ENCODE measurements around the gene CFAP65.
A peak's percentile ranks its signal among the peaks of the same experiment; 100 is the strongest.

The CFAP65 gene

DNA sequence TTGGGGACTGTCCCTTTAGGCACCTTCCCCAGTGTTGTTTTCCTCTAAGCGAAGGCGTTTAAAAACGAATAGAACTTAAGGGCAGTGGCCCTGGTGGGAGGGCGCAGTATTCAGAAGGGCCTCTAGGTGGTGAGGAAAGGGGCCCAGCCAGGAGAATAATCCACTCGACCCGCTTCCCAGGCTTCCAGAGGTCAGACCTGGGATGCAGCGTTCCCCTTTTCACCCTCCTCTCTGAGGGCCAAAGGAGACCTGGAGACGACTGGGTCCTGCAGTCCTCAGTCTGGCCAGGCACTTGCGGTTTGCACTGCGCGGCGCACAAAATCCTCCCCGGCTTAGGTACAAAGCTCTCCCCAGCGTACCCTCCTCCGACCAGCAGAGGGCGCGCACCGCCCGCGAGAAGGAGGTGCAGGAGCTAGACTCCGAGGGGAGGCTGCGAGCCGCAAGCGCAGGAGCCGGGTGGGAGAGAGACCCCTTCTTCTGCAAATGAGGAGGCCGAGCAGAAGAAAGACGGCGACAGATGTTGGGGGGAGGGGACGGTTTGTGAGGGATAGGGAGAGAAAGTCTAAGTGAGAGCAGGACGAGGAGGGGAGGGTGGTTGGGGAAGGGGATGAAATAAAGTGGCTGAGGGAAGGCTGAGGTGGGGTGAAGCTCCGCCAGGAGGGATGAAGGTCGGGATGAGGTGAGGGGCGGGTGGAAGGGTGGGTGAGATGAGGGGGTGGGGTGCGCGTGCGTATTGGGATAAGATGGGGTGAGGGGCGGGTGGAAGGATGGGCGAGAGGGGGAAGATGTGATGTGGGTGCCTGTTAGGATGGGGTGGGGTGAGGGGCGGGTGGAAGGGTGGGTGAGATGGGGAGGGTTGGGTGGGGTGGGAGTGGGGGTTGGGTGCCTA, 61.2 kb downstream of the CFAP65 start:
- peak overlapping the region in 1 of 2 donors; percentile 45 for H3K4me3 ChIP-seq (ENCODE audit: low read depth in 1 of 2, low read length in 2 of 2)
- peaks cover 18% of the 10 kb centered on the region for H3K4me1 ChIP-seq (ENCODE audit: insufficient read depth, low read length)
- peaks cover 35 to 68% of the 10 kb centered on the region in 2 donors for H3K27me3 ChIP-seq (ENCODE audit: control insufficient read depth in 1 of 2, insufficient read depth in 2 of 2, low read length in 2 of 2)
- no peaks in the 10 kb centered on the region for H3K36me3 ChIP-seq (ENCODE audit: insufficient read depth, low read length)
- H3K27ac ChIP-seq (ENCODE audit: low read depth, low read length), result no peak overlapping the region
- peaks cover 4% of the 10 kb centered on the region for H3K9me3 ChIP-seq (ENCODE audit: low read length)
- no peak overlapping the region for H3K9ac ChIP-seq (ENCODE audit: low read length)

- peaks cover 11 to 33% of the 10 kb centered on the region in 2 donors for H3K27me3 ChIP-seq (ENCODE audit: control insufficient read depth in 1 of 2, insufficient read depth in 2 of 2, low read length in 2 of 2)
- H3K9ac ChIP-seq (ENCODE audit: low read length), result no peak overlapping the region
- H3K36me3 ChIP-seq (ENCODE audit: insufficient read depth, low read length), result no peaks in the 10 kb centered on the region
- no peaks in the 10 kb centered on the region for H3K9me3 ChIP-seq (ENCODE audit: low read length)
- H3K27ac ChIP-seq (ENCODE audit: low read depth, low read length), result no peak overlapping the region
- no peak overlapping the region for H3K4me3 ChIP-seq (ENCODE audit: low read depth in 1 of 2, low read length in 2 of 2)
- no peaks in the 10 kb centered on the region for H3K4me1 ChIP-seq (ENCODE audit: insufficient read depth, low read length)
These were observed 66.1 kb downstream of the CFAP65 start for GRCh38 chr2:218975060-218975777.

DNA sequence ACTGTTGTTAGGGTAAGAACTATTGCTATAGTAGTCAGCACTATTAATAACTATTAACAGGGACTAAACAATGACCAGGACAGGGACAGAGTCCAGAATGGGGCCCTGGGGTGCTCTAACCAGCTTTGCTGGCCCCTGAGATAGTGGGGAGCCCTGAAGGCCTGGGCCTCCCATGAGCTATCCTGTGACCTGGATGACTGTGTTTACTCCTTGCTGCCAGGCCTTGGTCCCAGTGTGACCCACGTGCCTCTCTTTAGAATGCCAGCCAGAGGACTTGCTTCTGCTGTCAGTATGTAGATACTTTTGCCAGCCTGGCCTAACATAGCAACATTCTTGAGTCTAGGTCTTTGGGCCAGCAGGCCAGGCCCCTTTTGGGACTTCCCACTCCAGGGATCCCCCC, 70.4 kb downstream of the CFAP65 start:
- peaks cover 8 to 11% of the 10 kb centered on the region in 2 donors for H3K27me3 ChIP-seq (ENCODE audit: control insufficient read depth in 1 of 2, insufficient read depth in 2 of 2, low read length in 2 of 2)
- H3K27ac ChIP-seq (ENCODE audit: low read depth, low read length), result no peak overlapping the region
- no peak overlapping the region for H3K4me3 ChIP-seq (ENCODE audit: low read depth in 1 of 2, low read length in 2 of 2)
- no peaks in the 10 kb centered on the region for H3K4me1 ChIP-seq (ENCODE audit: insufficient read depth, low read length)
- H3K36me3 ChIP-seq (ENCODE audit: insufficient read depth, low read length), result no peaks in the 10 kb centered on the region
- no peaks in the 10 kb centered on the region for H3K9me3 ChIP-seq (ENCODE audit: low read length)
- H3K9ac ChIP-seq (ENCODE audit: low read length), result no peak overlapping the region

DNA sequence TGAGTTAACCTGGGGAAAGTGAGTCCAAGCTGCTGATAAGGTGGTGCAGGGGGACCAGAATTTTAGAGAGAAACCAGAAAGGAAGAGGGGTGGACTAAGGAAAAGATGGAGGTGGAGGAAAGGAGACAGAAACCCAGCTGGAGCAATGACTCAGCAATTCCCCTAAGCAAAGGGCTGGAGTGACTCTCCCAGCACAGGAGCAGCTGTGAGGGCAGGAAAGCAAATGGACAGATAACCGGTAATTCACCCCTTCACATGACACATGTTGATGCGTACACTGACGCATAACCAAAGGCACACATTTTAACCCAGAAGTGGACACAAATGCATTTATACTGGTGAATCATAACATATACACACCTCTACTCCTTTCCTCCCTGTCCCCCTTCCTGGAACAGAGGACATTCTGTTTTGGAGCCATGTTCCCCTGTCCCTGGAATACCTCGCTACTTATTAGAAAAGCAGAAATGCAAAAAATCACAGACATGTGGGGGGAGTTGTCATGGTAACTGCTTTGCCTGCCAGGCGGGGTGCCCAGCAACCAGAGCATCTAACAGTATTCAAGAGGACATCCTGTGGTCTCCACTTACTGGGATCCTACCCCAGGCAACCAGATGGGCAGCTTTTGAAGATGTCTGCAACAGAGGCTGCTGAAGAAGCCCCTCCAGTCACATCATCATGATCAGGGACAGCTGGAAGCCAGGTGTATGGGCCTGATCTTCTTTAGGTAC, 77.1 kb downstream of the CFAP65 start:
- H3K27me3 ChIP-seq (ENCODE audit: control insufficient read depth in 1 of 2, insufficient read depth in 2 of 2, low read length in 2 of 2), result peaks cover 33 to 57% of the 10 kb centered on the region in 2 donors
- H3K36me3 ChIP-seq (ENCODE audit: insufficient read depth, low read length), result no peaks in the 10 kb centered on the region
- no peak overlapping the region for H3K27ac ChIP-seq (ENCODE audit: low read depth, low read length)
- H3K4me3 ChIP-seq (ENCODE audit: low read depth in 1 of 2, low read length in 2 of 2), result no peak overlapping the region
- no peaks in the 10 kb centered on the region for H3K4me1 ChIP-seq (ENCODE audit: insufficient read depth, low read length)
- H3K9me3 ChIP-seq (ENCODE audit: low read length), result no peaks in the 10 kb centered on the region
- no peak overlapping the region for H3K9ac ChIP-seq (ENCODE audit: low read length)

- Histone ChIP-seq H3K27ac (ENCODE audit: low read depth, low read length) (no peak overlapping the region), H3K4me1 (ENCODE audit: insufficient read depth, low read length) (no peaks in the 10 kb centered on the region), H3K27me3 (ENCODE audit: control insufficient read depth in 1 of 2, insufficient read depth in 2 of 2, low read length in 2 of 2) (peaks cover 39 to 63% of the 10 kb centered on the region in 2 donors), H3K4me3 (ENCODE audit: low read depth in 1 of 2, low read length in 2 of 2) (no peak overlapping the region), H3K9me3 (ENCODE audit: low read length) (no peaks in the 10 kb centered on the region), H3K9ac (ENCODE audit: low read length) (no peak overlapping the region), H3K36me3 (ENCODE audit: insufficient read depth, low read length) (no peaks in the 10 kb centered on the region)
These were observed 77.7 kb downstream of the CFAP65 start for GRCh38 chr2:218963601-218964000.

DNA sequence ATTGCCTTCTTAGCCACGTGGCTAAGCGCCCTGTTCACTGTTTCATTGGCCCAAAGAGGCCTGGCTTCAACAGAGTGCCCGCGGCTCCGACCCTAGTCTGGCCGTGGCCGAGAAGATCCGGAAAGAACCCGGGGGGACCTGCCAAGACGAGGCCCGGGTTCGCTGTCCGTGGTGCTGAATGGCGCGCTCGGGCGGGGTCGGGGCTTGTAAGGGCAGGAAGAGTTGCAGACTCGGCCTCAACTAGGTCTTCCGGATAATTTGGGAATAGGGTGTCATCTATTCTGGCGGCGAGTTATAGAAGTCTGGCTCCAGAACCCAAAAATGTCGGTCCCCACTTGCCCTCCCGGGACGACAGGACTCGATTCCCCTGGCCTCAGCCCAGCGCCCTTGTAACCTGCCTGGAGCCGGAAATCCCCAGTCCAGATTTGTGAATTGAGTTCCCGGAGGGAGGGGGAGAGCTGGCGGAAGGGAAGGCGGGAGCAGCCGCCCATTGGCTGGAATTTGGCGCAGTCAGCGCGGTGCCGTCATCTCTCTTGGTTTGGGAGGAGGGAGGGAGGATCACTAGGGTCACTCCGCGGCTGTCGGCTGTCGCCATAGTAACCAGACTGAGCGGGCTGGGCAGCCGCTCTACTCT, 78.3 kb downstream of the CFAP65 start:
- Histone ChIP-seq H3K4me1 (ENCODE audit: insufficient read depth, low read length) (no peaks in the 10 kb centered on the region), H3K9ac (ENCODE audit: low read length) (no peak overlapping the region)

GRCh38 chr2:218961651-218962570, 79.4 kb downstream of the CFAP65 start:
- no peak overlapping the region for H3K9ac ChIP-seq (ENCODE audit: low read length)
- no peaks in the 10 kb centered on the region for H3K9me3 ChIP-seq (ENCODE audit: low read length)
- no peaks in the 10 kb centered on the region for H3K36me3 ChIP-seq (ENCODE audit: insufficient read depth, low read length)
- no peaks in the 10 kb centered on the region for H3K4me1 ChIP-seq (ENCODE audit: insufficient read depth, low read length)
- no peak overlapping the region for H3K4me3 ChIP-seq (ENCODE audit: low read depth in 1 of 2, low read length in 2 of 2)
- H3K27me3 ChIP-seq (ENCODE audit: control insufficient read depth in 1 of 2, insufficient read depth in 2 of 2, low read length in 2 of 2), result peaks cover 44 to 70% of the 10 kb centered on the region in 2 donors
- H3K27ac ChIP-seq (ENCODE audit: low read depth, low read length), result no peak overlapping the region

More for the DNA sequence above, 78.3 kb downstream of the CFAP65 start:
- H3K27me3 ChIP-seq (ENCODE audit: control insufficient read depth in 1 of 2, insufficient read depth in 2 of 2, low read length in 2 of 2), result peaks cover 44 to 69% of the 10 kb centered on the region in 2 donors
- no peak overlapping the region for H3K4me3 ChIP-seq (ENCODE audit: low read depth in 1 of 2, low read length in 2 of 2)
- H3K27ac ChIP-seq (ENCODE audit: low read depth, low read length), result no peak overlapping the region
- H3K36me3 ChIP-seq (ENCODE audit: insufficient read depth, low read length), result no peaks in the 10 kb centered on the region
- no peaks in the 10 kb centered on the region for H3K9me3 ChIP-seq (ENCODE audit: low read length)

DNA sequence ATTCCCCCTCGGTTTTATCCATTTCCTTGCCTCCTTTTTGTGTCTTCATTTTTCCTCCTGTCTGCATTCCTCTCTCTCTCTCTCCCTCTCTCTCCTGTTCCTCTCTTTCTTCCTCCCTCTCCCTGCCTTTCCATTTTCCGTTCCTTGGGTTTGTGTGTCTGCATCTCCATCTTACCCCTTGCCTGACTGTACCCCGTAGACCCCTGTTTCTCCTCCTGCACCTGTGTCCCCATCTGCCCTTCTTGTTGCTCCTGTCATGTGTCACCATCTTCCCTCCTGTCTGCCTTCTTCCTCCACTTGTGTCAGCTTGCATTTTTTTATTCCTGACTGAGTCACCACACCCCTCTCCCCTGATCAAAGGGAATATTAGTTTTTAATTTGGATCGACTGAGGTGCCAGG, 80.1 kb downstream of the CFAP65 start:
- no peak overlapping the region for H3K4me3 ChIP-seq (ENCODE audit: low read depth in 1 of 2, low read length in 2 of 2)
- no peaks in the 10 kb centered on the region for H3K9me3 ChIP-seq (ENCODE audit: low read length)
- H3K27me3 ChIP-seq (ENCODE audit: control insufficient read depth in 1 of 2, insufficient read depth in 2 of 2, low read length in 2 of 2), result peaks cover 44 to 70% of the 10 kb centered on the region in 2 donors
- H3K27ac ChIP-seq (ENCODE audit: low read depth, low read length), result no peak overlapping the region
- H3K4me1 ChIP-seq (ENCODE audit: insufficient read depth, low read length), result no peaks in the 10 kb centered on the region
- H3K36me3 ChIP-seq (ENCODE audit: insufficient read depth, low read length), result no peaks in the 10 kb centered on the region
- H3K9ac ChIP-seq (ENCODE audit: low read length), result no peak overlapping the region

GRCh38 chr2:218960309-218961165, 80.8 kb downstream of the CFAP65 start:
- Histone ChIP-seq H3K9ac (ENCODE audit: low read length) (no peak overlapping the region), H3K4me3 (ENCODE audit: low read depth in 1 of 2, low read length in 2 of 2) (no peak overlapping the region), H3K4me1 (ENCODE audit: insufficient read depth, low read length) (no peaks in the 10 kb centered on the region), H3K27ac (ENCODE audit: low read depth, low read length) (no peak overlapping the region), H3K27me3 (ENCODE audit: control insufficient read depth in 1 of 2, insufficient read depth in 2 of 2, low read length in 2 of 2) (peaks cover 44 to 70% of the 10 kb centered on the region in 2 donors), H3K9me3 (ENCODE audit: low read length) (no peaks in the 10 kb centered on the region), H3K36me3 (ENCODE audit: insufficient read depth, low read length) (no peaks in the 10 kb centered on the region)
